Vagina (tissue), 2 donors: Measurements from ENCODE around the gene NFATC2. TPM values are rescaled to one million over a fixed set of nuclear protein-coding genes. Genes with fewer than 3 reads are reported as not detected.
"Not testable (repeated sequence)": the region's sequence is repeated elsewhere in the genome, so short reads cannot be mapped to it uniquely, and the experiment has no call there.

Source experiments
- DNase-seq, 2 donors: peaks; one replicate each; pipeline ENCODE4 v3.0.0-alpha.2; 2017; ENCODE audit errors: extremely low spot score in 2 of 2
- H3K27ac ChIP-seq: fragments of 200-600 bp; sonication (generic); one replicate; pipeline ENCODE4 v1.5.1; 2019
- H3K27me3 ChIP-seq: fragments of 200-600 bp; sonication (generic); one replicate; pipeline ENCODE4 v1.5.1; 2019
- H3K36me3 ChIP-seq, 2 donors: fragments of 200-600 bp; sonication (generic); one replicate each; pipeline ENCODE4 v1.5.1; 2017 to 2019
- H3K4me1 ChIP-seq: fragments of 200-600 bp; sonication (generic); one replicate; pipeline ENCODE4 v1.5.1; 2019
- H3K4me3 ChIP-seq, 2 donors: fragments of 200-600 bp; sonication (generic); 1 replicate in 1 of 2; 2 replicates in 1 of 2; pipeline ENCODE4 v1.5.1; 2016 to 2019
- H3K9me3 ChIP-seq: fragments of 200-600 bp; sonication (generic); one replicate; pipeline ENCODE4 v1.5.1; 2019
- CTCF ChIP-seq, 3 experiments: fragments of 450-650 bp in 2 of 3; fragments of 200-600 bp in 1 of 3; sonication (generic) in 1 of 3; IDR thresholded peaks; one replicate each; pipeline ENCODE4 v1.5.1; 2017 to 2019; ENCODE audit warnings: antibody characterized with exemption in 3 of 3, mild to moderate bottlenecking in 2 of 3, moderate library complexity in 2 of 3
- POLR2A ChIP-seq, 2 donors: fragments of 450-650 bp; IDR thresholded peaks; one replicate each; pipeline ENCODE4 v1.6.1; 2017; ENCODE audit warnings: antibody characterized with exemption in 2 of 2, mild to moderate bottlenecking in 2 of 2, moderate library complexity in 2 of 2
- POLR2AphosphoS5 ChIP-seq, 2 donors: sonication (generic); formaldehyde crosslinking; IDR thresholded peaks; one replicate each; pipeline ENCODE4 v1.9.0; 2017; ENCODE audit warnings: antibody characterized with exemption in 2 of 2, mild to moderate bottlenecking in 2 of 2, low read depth in 1 of 2; ENCODE audit not compliant: insufficient read depth in 1 of 2
- intact Hi-C: fragments of 100-400 bp; cut with DNase I; formaldehyde crosslinking; loops from one replicate; pipeline ENCODE4 v1.15.1; 2023
- total RNA-seq: library from RNA; depleted of rRNA; stranded (reverse); fragments of >200 nt; gene quantifications from one replicate; pipeline ENCODE4 v1.2.3, GENCODE V29; 2016

The NFATC2 gene
- total RNA-seq, 1 donor from 2014 or later = 7.4 TPM

- Histone ChIP-seq H3K36me3 (no peaks in the 10 kb centered on the region), H3K27ac (peak overlapping the region; percentile 64), H3K27me3 (no peaks in the 10 kb centered on the region), H3K9me3 (no peaks in the 10 kb centered on the region), H3K4me1 (peaks cover 32% of the 10 kb centered on the region), H3K4me3 (peak overlapping the region; percentile 35 to 46)
- no peak for TF ChIP-seq POLR2AphosphoS5 (IDR thresholded peaks at IDR 0.05; ENCODE audit: insufficient read depth in 1 of 2, low read depth in 1 of 2)
- TF ChIP-seq CTCF (IDR thresholded peaks at IDR 0.05) = no peak
- no peak for TF ChIP-seq POLR2A (IDR thresholded peaks at IDR 0.05)
- intact Hi-C loops = no loop called here
- DNase-seq = no peak
These were observed 417 bp downstream of the NFATC2 start for GRCh38 chr20:51542033-51542570.

DNA sequence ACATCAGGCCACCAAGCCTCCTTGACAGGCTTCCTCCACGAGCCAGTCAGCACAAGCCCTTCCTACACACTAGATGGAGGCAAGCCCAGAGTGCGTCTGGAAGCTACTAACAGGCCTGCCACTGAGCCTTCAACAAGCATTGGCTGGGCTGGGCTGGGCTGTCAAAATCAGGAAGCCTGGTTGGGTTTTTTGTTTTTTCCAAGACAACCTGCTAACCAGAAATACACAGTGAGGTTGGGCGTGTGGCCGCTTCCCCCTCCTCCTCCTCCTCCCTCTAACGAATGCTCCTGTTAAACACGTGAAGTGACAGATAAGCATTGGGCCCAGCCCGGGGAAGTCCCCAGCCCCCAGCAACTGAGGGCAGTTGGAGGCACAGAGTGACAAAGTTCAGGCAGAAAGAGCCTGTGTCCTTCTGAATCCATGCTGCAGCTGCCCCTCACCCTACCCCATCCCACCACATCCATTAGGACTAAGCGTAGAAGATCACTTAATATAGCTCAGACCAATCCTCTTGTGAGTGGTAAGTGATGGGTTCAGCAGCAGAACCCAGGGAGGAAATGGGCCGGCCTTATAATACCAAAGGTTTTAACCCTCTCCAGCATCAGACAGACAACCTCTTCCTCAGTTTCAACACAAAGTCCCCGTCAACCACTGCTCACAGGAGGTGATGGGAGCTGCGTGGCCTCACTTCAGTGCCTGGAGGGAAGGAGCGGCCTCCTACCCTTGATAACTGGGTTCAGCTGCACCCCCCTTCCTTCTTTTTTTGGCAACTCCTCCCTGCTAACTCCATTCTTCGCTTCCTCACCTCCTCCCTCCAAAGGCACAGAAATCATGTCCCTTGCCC, 1.1 kb downstream of the NFATC2 start:
- peak overlapping the region; percentile 64 for H3K27ac ChIP-seq
- peaks cover 32% of the 10 kb centered on the region for H3K4me1 ChIP-seq
- no peak for DNase-seq
- intact Hi-C loops = no loop called here
- no peak for TF ChIP-seq CTCF (IDR thresholded peaks at IDR 0.05)
- TF ChIP-seq POLR2AphosphoS5 (IDR thresholded peaks at IDR 0.05; ENCODE audit: insufficient read depth in 1 of 2, low read depth in 1 of 2) = peak in 1 of 2 donors; percentile 40
- H3K27me3 ChIP-seq = no peaks in the 10 kb centered on the region
- H3K4me3 ChIP-seq = peak overlapping the region; percentile 35 to 46
- no peaks in the 10 kb centered on the region for H3K36me3 ChIP-seq
- no peaks in the 10 kb centered on the region for H3K9me3 ChIP-seq

- no peak for TF ChIP-seq POLR2A (IDR thresholded peaks at IDR 0.05)
- no peak for TF ChIP-seq CTCF (IDR thresholded peaks at IDR 0.05)
- no peak for TF ChIP-seq POLR2AphosphoS5 (IDR thresholded peaks at IDR 0.05; ENCODE audit: insufficient read depth in 1 of 2, low read depth in 1 of 2)
- H3K36me3 ChIP-seq = no peaks in the 10 kb centered on the region
- H3K9me3 ChIP-seq = no peaks in the 10 kb centered on the region
- DNase-seq = no peak
- peaks cover 32% of the 10 kb centered on the region for H3K4me1 ChIP-seq
- H3K27ac ChIP-seq = peak overlapping the region; percentile 64
- no peaks in the 10 kb centered on the region for H3K27me3 ChIP-seq
- H3K4me3 ChIP-seq = no peak overlapping the region
- intact Hi-C loops = no loop called here
These were observed 1.9 kb downstream of the NFATC2 start for GRCh38 chr20:51540580-51540979.

GRCh38 chr20:51540074-51540473, 2.4 kb downstream of the NFATC2 start:
- H3K27ac ChIP-seq, DNase-seq, H3K27me3 ChIP-seq, H3K36me3 ChIP-seq, H3K9me3 ChIP-seq, intact Hi-C loops, H3K4me3 ChIP-seq: not testable (repeated sequence)
- peaks cover 32% of the 10 kb centered on the region for H3K4me1 ChIP-seq

- Histone ChIP-seq H3K36me3 (no peaks in the 10 kb centered on the region), H3K27ac (no peak overlapping the region), H3K4me1 (peaks cover 35% of the 10 kb centered on the region), H3K27me3 (no peaks in the 10 kb centered on the region), H3K4me3 (no peak overlapping the region), H3K9me3 (no peaks in the 10 kb centered on the region)
- no peak for TF ChIP-seq POLR2AphosphoS5 (IDR thresholded peaks at IDR 0.05; ENCODE audit: insufficient read depth in 1 of 2, low read depth in 1 of 2)
- TF ChIP-seq CTCF (IDR thresholded peaks at IDR 0.05) = no peak
- no peak for TF ChIP-seq POLR2A (IDR thresholded peaks at IDR 0.05)
- DNase-seq = no peak
- intact Hi-C loops = loop anchor here (5.0 kb wide), 1 partner anchor 1784 kb away; no protein-coding TSS in a partner anchor
These were observed 6.1 kb downstream of the NFATC2 start for GRCh38 chr20:51536116-51537069.
